HG03558 (cell line): ENCODE data around the gene ANKRD65.
"Not testable (repeated sequence)": the region's sequence is repeated elsewhere in the genome, so short reads cannot be mapped to it uniquely, and the experiment has no call there.

Source experiments
- ATAC-seq: cut with Tn5 transposase; IDR thresholded peaks from one replicate; pipeline ENCODE4 v1.9.1; 2021; ENCODE audit warnings: moderate number of reproducible peaks; ENCODE audit not compliant: unreplicated experiment; ENCODE audit errors: extremely low read depth

Gene ANKRD65

DNA sequence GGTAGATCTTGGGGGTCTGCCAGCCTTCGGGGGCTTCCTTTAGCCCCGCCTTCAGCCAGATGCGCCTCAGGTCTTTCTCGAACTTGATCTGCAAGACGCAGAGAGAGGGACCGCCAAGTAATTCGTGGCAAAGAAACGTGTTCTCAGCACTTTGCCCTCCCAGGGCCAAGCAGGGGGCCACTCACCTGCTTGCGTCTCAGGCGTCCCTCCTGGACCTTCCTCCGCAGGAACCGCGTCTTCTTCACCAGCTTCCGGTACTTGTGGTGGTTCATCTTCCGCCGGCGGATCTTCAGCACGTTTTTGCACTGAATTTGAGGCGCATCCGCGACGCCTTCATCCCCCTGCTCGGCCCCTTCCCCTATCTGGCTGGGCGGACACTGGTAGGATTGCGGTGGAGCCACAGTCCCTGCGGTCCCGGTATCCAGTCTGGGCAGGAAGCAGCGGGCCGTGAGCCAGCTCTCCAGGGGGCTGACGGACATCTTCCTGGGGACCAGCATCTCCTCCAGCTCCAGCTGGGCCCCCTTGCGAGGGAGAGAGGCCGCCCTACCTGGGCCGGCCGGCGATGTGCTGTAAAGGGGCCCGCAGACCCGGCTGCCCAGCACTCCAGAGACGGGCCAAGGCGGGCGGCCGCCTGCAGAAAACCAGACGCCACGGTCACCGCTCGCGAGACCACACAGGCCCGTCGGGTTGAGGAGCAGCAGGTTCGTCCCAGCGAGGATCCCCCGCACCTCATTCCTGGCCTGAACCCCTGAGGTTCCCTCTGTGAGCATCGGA is 47.1 kb downstream of the ANKRD65 start:
- ATAC-seq: no peak

DNA sequence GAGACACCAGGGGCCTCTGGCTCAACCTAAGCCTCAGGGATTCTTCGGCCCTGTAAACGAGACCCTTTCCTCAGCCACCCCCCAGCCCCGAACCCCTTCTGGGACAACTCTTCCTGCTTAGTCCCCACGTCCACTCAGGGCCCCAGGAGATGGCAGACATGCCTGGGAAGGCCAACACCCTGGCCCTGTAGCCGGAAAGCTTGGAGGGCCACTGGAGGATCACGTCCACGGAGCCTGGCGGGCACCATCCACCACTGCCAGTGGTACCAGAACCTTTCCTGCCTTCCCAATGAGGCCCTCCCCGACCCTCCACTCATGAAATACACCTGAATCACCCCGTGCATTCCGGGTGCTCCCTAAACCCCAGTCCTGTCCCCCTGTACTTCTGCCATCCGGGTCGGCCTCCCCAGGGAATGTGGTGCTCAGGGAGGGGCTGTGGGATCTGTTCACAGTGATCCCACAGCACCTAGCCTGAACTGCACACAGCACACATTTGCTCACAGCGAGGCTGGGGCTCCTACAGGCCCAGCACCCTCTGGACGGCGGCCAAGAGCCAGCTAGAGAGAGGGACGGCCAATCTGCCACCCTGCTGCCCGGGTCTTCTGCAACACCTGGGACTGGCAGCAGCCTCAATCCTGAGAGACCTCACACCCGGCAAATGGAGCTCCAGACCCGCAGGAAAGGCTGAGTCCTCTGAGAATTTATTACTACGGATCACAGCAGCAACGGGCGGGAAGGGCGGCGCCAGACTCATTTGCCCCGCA is 47.8 kb downstream of the ANKRD65 start:
- ATAC-seq: no peak

DNA sequence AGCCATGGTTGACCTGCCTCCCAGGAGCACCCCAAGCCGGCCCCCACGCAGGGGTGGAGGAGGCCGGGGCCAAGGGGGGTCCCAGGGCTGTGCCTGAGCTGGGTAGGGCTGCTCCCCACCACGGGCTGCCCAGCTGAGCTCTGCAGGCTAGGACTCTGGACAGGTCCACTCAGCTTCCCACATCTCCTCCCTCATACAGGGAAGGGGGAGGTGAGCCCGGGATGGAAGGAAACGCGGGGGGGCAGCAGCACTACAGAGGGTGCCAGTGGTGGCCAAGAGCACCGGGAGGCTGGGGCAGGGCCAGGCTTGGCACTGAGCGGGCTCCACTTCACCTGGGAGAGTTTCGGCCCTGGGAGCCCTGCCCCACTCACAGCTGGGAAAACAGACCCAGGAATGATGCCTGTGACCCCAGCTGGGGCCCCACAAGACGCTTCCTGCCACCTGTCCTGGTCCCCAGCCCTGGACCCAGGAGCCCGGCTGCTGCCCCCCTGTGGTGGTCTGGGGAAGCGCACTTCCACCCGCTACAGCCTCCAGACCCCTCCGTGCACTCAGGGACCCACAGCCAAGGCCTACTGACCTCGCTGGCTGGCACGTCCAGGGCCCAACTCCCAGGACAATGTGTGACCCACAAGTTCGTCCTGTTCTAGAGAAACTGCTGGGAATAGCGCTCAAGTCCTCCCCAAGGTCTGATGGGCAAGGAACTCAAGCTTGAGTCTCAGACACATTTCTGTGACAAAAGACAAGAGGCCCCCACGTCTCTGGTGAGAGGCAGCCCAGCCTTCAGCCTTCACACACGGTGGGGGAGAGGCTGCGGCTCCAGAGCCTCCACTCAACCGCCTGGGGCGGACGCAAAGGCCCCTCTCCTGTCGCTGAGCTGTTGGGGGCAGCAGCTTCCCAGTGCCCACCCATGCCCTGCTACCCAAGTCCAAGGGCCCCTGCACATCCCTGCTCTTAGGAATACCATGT is 49.0 kb downstream of the ANKRD65 start:
- ATAC-seq: no peak

DNA sequence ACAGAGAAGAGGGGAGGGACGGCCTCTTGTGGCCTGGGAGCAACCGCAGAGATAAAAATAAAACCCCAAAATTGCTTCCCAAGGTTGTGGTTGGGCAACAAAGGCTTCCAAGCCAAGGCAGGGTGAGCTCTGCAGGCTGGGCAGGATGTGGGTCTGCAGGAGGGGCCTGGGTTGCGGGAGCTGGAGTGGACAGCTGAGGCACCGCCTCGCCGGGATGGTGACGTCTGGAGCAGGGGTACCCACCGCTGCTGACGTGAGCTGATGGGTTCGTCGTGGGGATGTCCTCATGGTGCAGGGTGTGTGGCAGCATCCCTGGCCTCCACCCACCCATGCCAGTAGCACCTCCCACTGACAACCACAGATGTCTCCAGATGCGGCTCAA is 49.7 kb downstream of the ANKRD65 start:
- ATAC-seq: no peak

DNA sequence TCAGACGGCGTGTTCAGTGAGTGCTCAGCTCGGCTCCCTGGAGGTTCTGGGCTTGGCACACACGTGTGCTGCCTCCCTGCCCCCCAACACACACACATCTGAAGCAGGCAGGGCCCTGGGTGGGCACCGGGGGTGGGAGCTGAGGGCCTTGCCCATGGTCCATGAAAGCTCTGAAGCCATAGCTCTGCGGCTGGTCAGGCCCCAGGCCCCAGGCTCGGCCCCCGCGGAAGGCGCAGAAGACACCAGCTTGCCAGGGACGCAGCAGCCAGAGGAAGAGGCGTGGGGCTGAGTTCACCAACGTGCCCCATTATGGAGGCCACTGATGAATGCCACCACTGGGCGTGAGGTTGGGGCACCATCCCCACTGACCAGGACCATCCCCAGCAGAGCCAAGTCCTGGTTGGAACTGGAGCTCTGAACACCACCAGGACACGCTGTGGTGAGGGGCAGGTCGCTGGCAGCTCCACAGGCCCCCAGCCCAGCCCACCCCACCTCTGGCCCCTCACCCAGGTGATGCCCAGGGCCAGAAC is 50.2 kb downstream of the ANKRD65 start:
- no peak for ATAC-seq

DNA sequence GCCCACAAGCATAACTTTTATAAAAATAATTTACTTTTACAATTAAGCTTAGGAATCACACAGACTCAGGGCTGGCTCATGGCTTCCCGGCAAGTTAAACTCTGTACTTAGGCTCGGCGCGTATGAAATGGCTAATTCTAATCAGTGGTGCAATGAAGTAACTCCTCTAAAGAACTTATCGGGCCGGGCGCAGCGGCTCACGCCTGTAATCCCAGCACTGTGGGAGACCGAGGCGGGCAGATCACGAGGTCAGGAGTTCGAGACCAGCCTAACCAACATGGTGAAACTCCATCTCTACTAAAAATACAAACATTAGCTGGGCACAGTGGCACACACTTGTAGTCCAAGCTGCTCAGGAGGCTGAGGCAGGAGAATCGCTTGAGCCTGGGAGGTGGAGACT is 51.0 kb downstream of the ANKRD65 start:
- not testable (repeated sequence) for ATAC-seq
